ENCODE data around the gene SEPTIN2.
"Not testable (repeated sequence)": the region's sequence is repeated elsewhere in the genome, so short reads cannot be mapped to it uniquely, and the experiment has no call there.

Gene SEPTIN2

GRCh38 chr2:241293378-241293797 is 22.3 kb upstream of the SEPTIN2 start:
- H3K14ac ChIP-seq (ENCODE audit: low read length); H3K4me3 ChIP-seq (ENCODE audit: low read depth, low read length); H3K27me3 ChIP-seq (ENCODE audit: insufficient read depth, low read length); H2BK5ac ChIP-seq (ENCODE audit: low read depth, low read length, poor library complexity); H4K12ac ChIP-seq (ENCODE audit: low read depth, low read length); H2BK12ac ChIP-seq (ENCODE audit: low read length); H2BK120ac ChIP-seq (ENCODE audit: insufficient read depth, low read length, poor library complexity); H3K18ac ChIP-seq (ENCODE audit: low read length); H3K36me3 ChIP-seq (ENCODE audit: control insufficient read depth in 1 of 2, insufficient read depth in 2 of 2, low read length in 2 of 2); H3K9me3 ChIP-seq (ENCODE audit: insufficient read depth, low read depth, low read length); H3K79me1 ChIP-seq (ENCODE audit: low read length); H4K91ac ChIP-seq (ENCODE audit: low read depth, low read length); H2AK5ac ChIP-seq (ENCODE audit: low read length); H3K9ac ChIP-seq (ENCODE audit: low read length); H2AFZ ChIP-seq (ENCODE audit: insufficient read depth, low read length, poor library complexity); H3K23ac ChIP-seq (ENCODE audit: low read length); H3K27ac ChIP-seq (ENCODE audit: low read depth, low read length); H3K4me1 ChIP-seq (ENCODE audit: control insufficient read depth in 1 of 2, insufficient read depth in 2 of 2, low read length in 2 of 2); H3K4me2 ChIP-seq (ENCODE audit: low read length); H4K8ac ChIP-seq (ENCODE audit: low read depth, low read length): not testable (repeated sequence)
- WGBS (ENCODE audit: extremely low coverage, insufficient coverage, insufficient read length), result no CpG with 5 or more reads among the region's 7 CpGs
- Histone ChIP-seq H3K79me2 (ENCODE audit: control insufficient read depth, insufficient read depth, low read length, poor library complexity) (peaks cover 11% of the 10 kb centered on the region), H3K4ac (ENCODE audit: low read depth, low read length) (peak overlapping the region; percentile 75)
- peak in 1 of 2 donors; percentile 25 for DNase-seq

- no peak overlapping the region for H4K91ac ChIP-seq (ENCODE audit: low read depth, low read length)
- DNase-seq, result no peak
- no peaks in the 10 kb centered on the region for H3K27me3 ChIP-seq (ENCODE audit: insufficient read depth, low read length)
- H2BK120ac ChIP-seq (ENCODE audit: insufficient read depth, low read length, poor library complexity), result no peak overlapping the region
- no CpG with 5 or more reads among the region's 7 CpGs for WGBS (ENCODE audit: extremely low coverage, insufficient coverage, insufficient read length)
- peak overlapping the region; percentile 2 for H3K4ac ChIP-seq (ENCODE audit: low read depth, low read length)
- H3K14ac ChIP-seq (ENCODE audit: low read length), result no peak overlapping the region
- no peak overlapping the region for H3K27ac ChIP-seq (ENCODE audit: low read depth, low read length)
- H3K4me2 ChIP-seq (ENCODE audit: low read length), result no peak overlapping the region
- H3K79me1 ChIP-seq (ENCODE audit: low read length), result no peaks in the 10 kb centered on the region
- no peak overlapping the region for H2AK5ac ChIP-seq (ENCODE audit: low read length)
- H3K36me3 ChIP-seq (ENCODE audit: control insufficient read depth in 1 of 2, insufficient read depth in 2 of 2, low read length in 2 of 2), result peaks cover 1 to 2% of the 10 kb centered on the region in 2 experiments
- H2BK12ac ChIP-seq (ENCODE audit: low read length), result no peak overlapping the region
- H3K9me3 ChIP-seq (ENCODE audit: insufficient read depth, low read depth, low read length), result no peaks in the 10 kb centered on the region
- H3K4me3 ChIP-seq (ENCODE audit: low read depth, low read length), result no peak overlapping the region
- H3K79me2 ChIP-seq (ENCODE audit: control insufficient read depth, insufficient read depth, low read length, poor library complexity), result peaks cover 12% of the 10 kb centered on the region
- no peak overlapping the region for H3K9ac ChIP-seq (ENCODE audit: low read length)
- H2AFZ ChIP-seq (ENCODE audit: insufficient read depth, low read length, poor library complexity), result no peak overlapping the region
- H3K18ac ChIP-seq (ENCODE audit: low read length), result no peak overlapping the region
- H4K12ac ChIP-seq (ENCODE audit: low read depth, low read length), result no peak overlapping the region
- H3K4me1 ChIP-seq (ENCODE audit: control insufficient read depth in 1 of 2, insufficient read depth in 2 of 2, low read length in 2 of 2), result no peaks in the 10 kb centered on the region
- no peak overlapping the region for H3K23ac ChIP-seq (ENCODE audit: low read length)
- H2BK5ac ChIP-seq (ENCODE audit: low read depth, low read length, poor library complexity), result no peak overlapping the region
- H4K8ac ChIP-seq (ENCODE audit: low read depth, low read length), result no peak overlapping the region
These were observed 20.2 kb upstream of the SEPTIN2 start for GRCh38 chr2:241295326-241296095.

- no peaks in the 10 kb centered on the region for H3K4me1 ChIP-seq (ENCODE audit: control insufficient read depth in 1 of 2, insufficient read depth in 2 of 2, low read length in 2 of 2)
- no peak overlapping the region for H4K8ac ChIP-seq (ENCODE audit: low read depth, low read length)
- H2BK120ac ChIP-seq (ENCODE audit: insufficient read depth, low read length, poor library complexity), result no peak overlapping the region
- no peak overlapping the region for H2AFZ ChIP-seq (ENCODE audit: insufficient read depth, low read length, poor library complexity)
- WGBS (ENCODE audit: extremely low coverage, insufficient coverage, insufficient read length), result no CpG with 5 or more reads among the region's 8 CpGs
- no peak overlapping the region for H3K14ac ChIP-seq (ENCODE audit: low read length)
- H4K91ac ChIP-seq (ENCODE audit: low read depth, low read length), result no peak overlapping the region
- H3K18ac ChIP-seq (ENCODE audit: low read length), result no peak overlapping the region
- no peak overlapping the region for H3K9ac ChIP-seq (ENCODE audit: low read length)
- H2BK12ac ChIP-seq (ENCODE audit: low read length), result no peak overlapping the region
- no peak overlapping the region for H4K12ac ChIP-seq (ENCODE audit: low read depth, low read length)
- H3K36me3 ChIP-seq (ENCODE audit: control insufficient read depth in 1 of 2, insufficient read depth in 2 of 2, low read length in 2 of 2), result peaks cover 0 to 2% of the 10 kb centered on the region in 2 experiments
- H3K79me1 ChIP-seq (ENCODE audit: low read length), result no peaks in the 10 kb centered on the region
- peak in 1 of 2 donors; percentile 27 for DNase-seq
- H3K27ac ChIP-seq (ENCODE audit: low read depth, low read length), result no peak overlapping the region
- no peak overlapping the region for H2BK5ac ChIP-seq (ENCODE audit: low read depth, low read length, poor library complexity)
- H2AK5ac ChIP-seq (ENCODE audit: low read length), result no peak overlapping the region
- H3K9me3 ChIP-seq (ENCODE audit: insufficient read depth, low read depth, low read length), result no peaks in the 10 kb centered on the region
- H3K23ac ChIP-seq (ENCODE audit: low read length), result no peak overlapping the region
- peaks cover 12% of the 10 kb centered on the region for H3K79me2 ChIP-seq (ENCODE audit: control insufficient read depth, insufficient read depth, low read length, poor library complexity)
- H3K27me3 ChIP-seq (ENCODE audit: insufficient read depth, low read length), result no peaks in the 10 kb centered on the region
- peak overlapping the region; percentile 92 for H3K4ac ChIP-seq (ENCODE audit: low read depth, low read length)
- H3K4me2 ChIP-seq (ENCODE audit: low read length), result no peak overlapping the region
- H3K4me3 ChIP-seq (ENCODE audit: low read depth, low read length), result no peak overlapping the region
These were observed 19.0 kb upstream of the SEPTIN2 start for GRCh38 chr2:241296767-241297166.

- no peak overlapping the region for H3K14ac ChIP-seq (ENCODE audit: low read length)
These were observed 17.1 kb upstream of the SEPTIN2 start for GRCh38 chr2:241298673-241299072.

More at GRCh38 chr2:241298673-241299072, 17.1 kb upstream of the SEPTIN2 start:
- H2AFZ ChIP-seq (ENCODE audit: insufficient read depth, low read length, poor library complexity), result no peak overlapping the region
- no peak overlapping the region for H4K91ac ChIP-seq (ENCODE audit: low read depth, low read length)
- H3K4ac ChIP-seq (ENCODE audit: low read depth, low read length), result peak overlapping the region; percentile 70
- H2BK120ac ChIP-seq (ENCODE audit: insufficient read depth, low read length, poor library complexity), result no peak overlapping the region
- peaks cover 20% of the 10 kb centered on the region for H3K79me2 ChIP-seq (ENCODE audit: control insufficient read depth, insufficient read depth, low read length, poor library complexity)
- peaks cover 0 to 2% of the 10 kb centered on the region in 2 experiments for H3K36me3 ChIP-seq (ENCODE audit: control insufficient read depth in 1 of 2, insufficient read depth in 2 of 2, low read length in 2 of 2)
- no peak overlapping the region for H3K4me2 ChIP-seq (ENCODE audit: low read length)
- no peak overlapping the region for H3K23ac ChIP-seq (ENCODE audit: low read length)
- H2BK5ac ChIP-seq (ENCODE audit: low read depth, low read length, poor library complexity), result no peak overlapping the region
- H4K12ac ChIP-seq (ENCODE audit: low read depth, low read length), result no peak overlapping the region
- no peak overlapping the region for H3K27ac ChIP-seq (ENCODE audit: low read depth, low read length)
- H3K9ac ChIP-seq (ENCODE audit: low read length), result no peak overlapping the region
- no peak overlapping the region for H2AK5ac ChIP-seq (ENCODE audit: low read length)
- no CpG with 5 or more reads among the region's 5 CpGs for WGBS (ENCODE audit: extremely low coverage, insufficient coverage, insufficient read length)
- H2BK12ac ChIP-seq (ENCODE audit: low read length), result no peak overlapping the region
- no peak overlapping the region for H3K4me3 ChIP-seq (ENCODE audit: low read depth, low read length)
- no peak for DNase-seq
- no peaks in the 10 kb centered on the region for H3K79me1 ChIP-seq (ENCODE audit: low read length)
- H3K4me1 ChIP-seq (ENCODE audit: control insufficient read depth in 1 of 2, insufficient read depth in 2 of 2, low read length in 2 of 2), result peaks cover 4 to 8% of the 10 kb centered on the region in 2 experiments
- no peak overlapping the region for H3K18ac ChIP-seq (ENCODE audit: low read length)
- H3K9me3 ChIP-seq (ENCODE audit: insufficient read depth, low read depth, low read length), result no peaks in the 10 kb centered on the region
- no peak overlapping the region for H4K8ac ChIP-seq (ENCODE audit: low read depth, low read length)
- no peaks in the 10 kb centered on the region for H3K27me3 ChIP-seq (ENCODE audit: insufficient read depth, low read length)

All from trophoblast cell (in vitro differentiated cells and primary cell).